Epithelial cell of esophagus (primary cell): Measurements from ENCODE around the gene CHCHD4.

ENCODE experiments used
- DNase-seq: peaks from one replicate; pipeline ENCODE4 v3.0.0; 2010; ENCODE audit warnings: low read depth
- H3K4me3 ChIP-seq: 2 replicates; pipeline ENCODE4 v1.5.1; 2011; ENCODE audit warnings: mild to moderate bottlenecking, low read length, control low read depth
- CTCF ChIP-seq: IDR thresholded peaks from 2 replicates; pipeline ENCODE4 v1.5.1; 2011; ENCODE audit warnings: low read depth, mild to moderate bottlenecking, low read length, control low read depth, inconsistent platforms; ENCODE audit not compliant: insufficient read depth; ENCODE audit errors: missing control alignments

The CHCHD4 gene

GRCh38 chr3:14154895-14155440 is 30.3 kb upstream of the CHCHD4 start:
- no peak for TF ChIP-seq CTCF
- no peak overlapping the region for H3K4me3 ChIP-seq
- DNase-seq, result no peak

- no peak for DNase-seq
- TF ChIP-seq CTCF, result no peak
- no peak overlapping the region for H3K4me3 ChIP-seq
Observed at GRCh38 chr3:14154276-14154675, 29.6 kb upstream of the CHCHD4 start.

- TF ChIP-seq CTCF, result no peak
- no peak for DNase-seq
- H3K4me3 ChIP-seq, result no peak overlapping the region
Observed at GRCh38 chr3:14153663-14154062, 29.0 kb upstream of the CHCHD4 start.

GRCh38 chr3:14152963-14153355 is 28.3 kb upstream of the CHCHD4 start:
- TF ChIP-seq CTCF, result no peak
- H3K4me3 ChIP-seq, result no peak overlapping the region
- DNase-seq, result no peak

GRCh38 chr3:14152233-14152962 is 27.7 kb upstream of the CHCHD4 start:
- H3K4me3 ChIP-seq, result no peak overlapping the region
- no peak for DNase-seq
- peak; percentile 24 for TF ChIP-seq CTCF

GRCh38 chr3:14151471-14152083 is 26.9 kb upstream of the CHCHD4 start:
- TF ChIP-seq CTCF, result no peak
- DNase-seq, result no peak

More at GRCh38 chr3:14151471-14152083, 26.9 kb upstream of the CHCHD4 start:
- no peak overlapping the region for H3K4me3 ChIP-seq
